ENCODE measurements around the gene ZNF302.

Gene ZNF302

GRCh38 chr19:34715357-34715756 lies 37.9 kb downstream of the ZNF302 start:
- no peak overlapping the region for H3K4me3 ChIP-seq (ENCODE audit: control insufficient read depth, low read depth, low read length)
- DNase-seq (ENCODE audit: low read depth): no peak
- no peak for TF ChIP-seq CTCF (IDR thresholded peaks at IDR 0.05; ENCODE audit: control insufficient read depth, insufficient read depth, low read depth, low read length, missing control alignments)

- no peak for TF ChIP-seq CTCF (IDR thresholded peaks at IDR 0.05; ENCODE audit: control insufficient read depth, insufficient read depth, low read depth, low read length, missing control alignments)
- DNase-seq (ENCODE audit: low read depth): no peak
- no peak overlapping the region for H3K4me3 ChIP-seq (ENCODE audit: control insufficient read depth, low read depth, low read length)
Measured at GRCh38 chr19:34722353-34722752, 44.9 kb downstream of the ZNF302 start.

GRCh38 chr19:34725400-34725799 lies 47.9 kb downstream of the ZNF302 start:
- no peak for DNase-seq (ENCODE audit: low read depth)
- H3K4me3 ChIP-seq (ENCODE audit: control insufficient read depth, low read depth, low read length): no peak overlapping the region
- TF ChIP-seq CTCF (IDR thresholded peaks at IDR 0.05; ENCODE audit: control insufficient read depth, insufficient read depth, low read depth, low read length, missing control alignments): no peak

GRCh38 chr19:34731019-34731829 lies 53.7 kb downstream of the ZNF302 start:
- no peak for TF ChIP-seq CTCF (IDR thresholded peaks at IDR 0.05; ENCODE audit: control insufficient read depth, insufficient read depth, low read depth, low read length, missing control alignments)
- H3K4me3 ChIP-seq (ENCODE audit: control insufficient read depth, low read depth, low read length): no peak overlapping the region

GRCh38 chr19:34731964-34732363 lies 54.5 kb downstream of the ZNF302 start:
- no peak for DNase-seq (ENCODE audit: low read depth)
- H3K4me3 ChIP-seq (ENCODE audit: control insufficient read depth, low read depth, low read length): no peak overlapping the region
- TF ChIP-seq CTCF (IDR thresholded peaks at IDR 0.05; ENCODE audit: control insufficient read depth, insufficient read depth, low read depth, low read length, missing control alignments): no peak

More at GRCh38 chr19:34731019-34731829, 53.7 kb downstream of the ZNF302 start:
- no peak for DNase-seq (ENCODE audit: low read depth)

- no peak for DNase-seq (ENCODE audit: low read depth)
- TF ChIP-seq CTCF (IDR thresholded peaks at IDR 0.05; ENCODE audit: control insufficient read depth, insufficient read depth, low read depth, low read length, missing control alignments): no peak
- H3K4me3 ChIP-seq (ENCODE audit: control insufficient read depth, low read depth, low read length): peak overlapping the region; percentile 76
Measured at GRCh38 chr19:34732612-34733211, 55.2 kb downstream of the ZNF302 start.

Data from AG09309 (cell line).